BE2C (cell line): Measurements from ENCODE around the gene ZNF827.

Experiments used
- DNase-seq: peaks from one replicate; pipeline ENCODE4 v3.0.0-alpha.2; 2020
- H3K27me3 ChIP-seq: fragments of 250-450 bp; sonication (Bioruptor Pico); 2 replicates; pipeline ENCODE4 v1.5.1; 2020; ENCODE audit warnings: mild to moderate bottlenecking
- H3K36me3 ChIP-seq: fragments of 250-450 bp; sonication (Bioruptor Pico); 2 replicates; pipeline ENCODE4 v1.5.1; 2020; ENCODE audit warnings: mild to moderate bottlenecking
- H3K4me1 ChIP-seq: fragments of 250-450 bp; sonication (Bioruptor Pico); 2 replicates; pipeline ENCODE4 v1.5.1; 2020
- H3K4me3 ChIP-seq: 2 replicates; pipeline ENCODE4 v1.5.1; 2011; ENCODE audit warnings: low read depth, low read length
- H3K9me3 ChIP-seq: fragments of 250-450 bp; sonication (Bioruptor Pico); 2 replicates; pipeline ENCODE4 v1.5.1; 2020
- TF ChIP-seq, protein P1 (sequence below): IDR thresholded peaks from 2 replicates; pipeline ENCODE4 v1.5.1; 2012; ENCODE audit warnings: mild to moderate bottlenecking, low read depth, low read length

Gene ZNF827

DNA sequence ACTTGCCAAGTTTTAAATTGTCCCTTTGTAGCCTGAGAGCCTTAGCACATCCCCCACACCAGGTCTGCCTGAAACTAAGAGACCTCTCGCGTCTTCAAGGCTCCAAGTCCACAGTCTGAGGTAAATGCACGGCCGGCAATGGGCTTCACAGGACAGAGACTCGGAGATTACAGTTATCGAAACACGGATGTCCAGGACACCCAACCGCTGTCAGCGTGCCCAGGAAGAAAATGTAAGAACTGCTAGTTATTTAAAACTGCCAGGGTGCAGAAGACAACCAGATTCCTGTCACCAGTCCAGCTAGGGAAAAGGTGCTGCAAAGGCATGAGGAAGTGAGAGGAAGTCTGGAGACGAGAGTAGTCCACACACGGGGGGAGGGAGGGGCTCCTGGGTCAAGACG, 28.9 kb downstream of the ZNF827 start:
- H3K9me3 ChIP-seq = no peaks in the 10 kb centered on the region
- DNase-seq = no peak
- no peaks in the 10 kb centered on the region; the same call in 1 of the 2 replicates for H3K4me1 ChIP-seq
- TF ChIP-seq, protein P1, sequence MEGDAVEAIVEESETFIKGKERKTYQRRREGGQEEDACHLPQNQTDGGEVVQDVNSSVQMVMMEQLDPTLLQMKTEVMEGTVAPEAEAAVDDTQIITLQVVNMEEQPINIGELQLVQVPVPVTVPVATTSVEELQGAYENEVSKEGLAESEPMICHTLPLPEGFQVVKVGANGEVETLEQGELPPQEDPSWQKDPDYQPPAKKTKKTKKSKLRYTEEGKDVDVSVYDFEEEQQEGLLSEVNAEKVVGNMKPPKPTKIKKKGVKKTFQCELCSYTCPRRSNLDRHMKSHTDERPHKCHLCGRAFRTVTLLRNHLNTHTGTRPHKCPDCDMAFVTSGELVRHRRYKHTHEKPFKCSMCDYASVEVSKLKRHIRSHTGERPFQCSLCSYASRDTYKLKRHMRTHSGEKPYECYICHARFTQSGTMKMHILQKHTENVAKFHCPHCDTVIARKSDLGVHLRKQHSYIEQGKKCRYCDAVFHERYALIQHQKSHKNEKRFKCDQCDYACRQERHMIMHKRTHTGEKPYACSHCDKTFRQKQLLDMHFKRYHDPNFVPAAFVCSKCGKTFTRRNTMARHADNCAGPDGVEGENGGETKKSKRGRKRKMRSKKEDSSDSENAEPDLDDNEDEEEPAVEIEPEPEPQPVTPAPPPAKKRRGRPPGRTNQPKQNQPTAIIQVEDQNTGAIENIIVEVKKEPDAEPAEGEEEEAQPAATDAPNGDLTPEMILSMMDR = no peak
- H3K27me3 ChIP-seq = no peaks in the 10 kb centered on the region
- H3K36me3 ChIP-seq = no peaks in the 10 kb centered on the region
- H3K4me3 ChIP-seq = no peak overlapping the region

DNA sequence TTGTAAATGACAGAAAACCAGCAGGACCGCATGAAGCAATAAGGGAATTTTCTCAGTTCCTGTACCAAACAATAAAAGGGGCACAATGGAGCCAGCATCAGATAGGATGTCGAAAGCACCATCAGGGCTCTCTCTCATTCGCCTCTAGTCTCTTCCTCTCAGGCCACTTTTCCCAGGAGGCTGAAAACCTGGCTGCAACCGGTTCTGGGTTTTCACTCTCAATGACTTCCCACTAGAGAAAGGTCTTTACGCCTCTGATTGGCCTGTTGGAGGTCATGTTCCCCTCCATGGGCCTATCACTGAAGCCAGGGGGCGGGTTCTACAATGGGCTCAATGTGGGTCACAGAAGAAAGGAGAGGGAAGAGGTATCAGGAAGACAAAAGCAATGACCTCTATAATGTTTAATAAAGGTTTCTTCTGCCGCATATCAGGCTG, 29.3 kb downstream of the ZNF827 start:
- H3K4me1 ChIP-seq = no peaks in the 10 kb centered on the region; the same call in 1 of the 2 replicates
- H3K27me3 ChIP-seq = no peaks in the 10 kb centered on the region
- no peaks in the 10 kb centered on the region for H3K9me3 ChIP-seq
- DNase-seq = peak; percentile 62
- no peaks in the 10 kb centered on the region for H3K36me3 ChIP-seq
- no peak overlapping the region for H3K4me3 ChIP-seq
- TF ChIP-seq, protein P1 = no peak

DNA sequence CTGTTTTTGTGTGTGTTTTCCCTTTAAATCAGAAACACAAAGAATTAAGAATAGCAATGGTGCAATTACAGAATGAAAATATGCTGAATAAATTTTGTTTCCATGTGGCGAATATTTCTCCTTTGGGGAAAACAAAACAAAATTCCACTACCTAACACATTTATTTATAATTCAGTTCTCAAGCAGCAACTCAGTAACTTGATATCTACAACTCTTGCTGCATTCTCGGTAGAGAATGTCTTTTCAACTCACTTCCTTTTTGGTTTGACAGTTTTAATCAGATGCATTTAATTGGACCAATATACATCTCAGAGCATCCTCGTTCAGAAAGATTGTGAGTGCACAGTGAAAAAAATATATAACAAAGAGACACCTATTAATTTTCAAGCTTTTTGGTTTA, 30.8 kb downstream of the ZNF827 start:
- Histone ChIP-seq H3K4me3 (no peak overlapping the region), H3K36me3 (0 out of 2 replicates have a peak, but pooled peaks cover 3% of the 10 kb centered on the region), H3K9me3 (no peaks in the 10 kb centered on the region), H3K27me3 (no peaks in the 10 kb centered on the region), H3K4me1 (no peaks in the 10 kb centered on the region; the same call in 1 of the 2 replicates)
- DNase-seq = no peak
- TF ChIP-seq, protein P1 = no peak

DNA sequence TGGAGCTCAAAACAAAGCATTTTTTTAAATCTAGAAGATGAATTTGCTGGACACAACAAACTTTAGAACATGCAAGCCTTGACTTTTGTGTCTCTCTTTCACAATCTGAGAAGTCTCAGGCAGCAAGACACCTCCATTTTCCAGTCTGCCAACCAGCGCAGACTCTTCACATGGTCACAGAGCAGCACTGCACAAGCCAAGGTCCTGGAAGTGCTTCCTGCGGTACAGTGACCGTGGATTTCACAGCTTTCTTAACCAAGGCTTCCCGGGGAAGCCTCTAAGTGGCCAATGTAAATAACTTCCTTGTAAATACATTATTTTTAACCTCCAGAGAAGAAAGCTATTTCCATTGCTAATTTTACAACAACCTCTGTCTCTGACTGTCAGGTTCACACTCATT, 31.2 kb downstream of the ZNF827 start:
- Histone ChIP-seq H3K4me3 (no peak overlapping the region), H3K36me3 (peaks cover 6% of the 10 kb centered on the region), H3K9me3 (no peaks in the 10 kb centered on the region), H3K4me1 (no peaks in the 10 kb centered on the region; the same call in 1 of the 2 replicates), H3K27me3 (no peaks in the 10 kb centered on the region)
- DNase-seq = no peak
- TF ChIP-seq, protein P1 = no peak

DNA sequence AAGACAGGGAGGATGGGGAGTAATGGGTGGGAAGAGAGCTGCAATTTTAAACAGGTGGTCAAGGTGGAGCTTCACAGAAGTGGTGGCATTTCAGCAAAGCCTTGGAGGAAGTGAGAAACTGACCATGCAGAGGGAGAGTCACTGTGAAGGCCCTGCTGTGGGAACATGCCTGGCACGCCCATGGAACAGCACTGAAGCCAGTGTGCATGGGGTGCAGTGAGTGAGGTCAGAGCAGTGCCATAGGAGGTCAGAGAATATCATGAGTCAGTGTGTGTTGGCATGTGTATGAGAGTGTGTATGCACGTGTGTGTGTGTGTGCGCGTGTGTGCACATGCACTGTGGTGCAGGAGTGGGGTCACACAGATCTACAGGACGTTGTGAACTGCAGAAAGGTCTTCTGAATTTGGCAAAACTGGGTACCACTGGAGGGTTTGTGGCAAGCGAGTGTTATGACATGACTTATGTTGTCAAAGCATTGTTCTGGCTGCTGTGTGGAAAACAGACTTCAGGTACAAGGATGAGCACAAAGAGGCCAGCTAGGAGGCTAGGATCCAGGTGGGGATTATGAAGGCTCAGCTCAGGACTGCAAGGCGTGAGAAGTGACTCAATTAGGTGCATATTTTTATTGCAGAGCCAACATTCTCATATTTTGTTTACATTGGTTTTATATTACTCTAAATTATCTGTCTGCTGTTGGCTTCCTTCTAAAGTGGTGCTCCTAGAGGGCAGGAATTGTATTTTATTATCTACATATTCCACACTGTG, 34.0 kb downstream of the ZNF827 start:
- Histone ChIP-seq H3K36me3 (peaks cover 24% of the 10 kb centered on the region), H3K4me3 (no peak overlapping the region), H3K27me3 (no peaks in the 10 kb centered on the region), H3K4me1 (no peaks in the 10 kb centered on the region), H3K9me3 (no peaks in the 10 kb centered on the region)
- TF ChIP-seq, protein P1 = no peak
- DNase-seq = no peak

DNA sequence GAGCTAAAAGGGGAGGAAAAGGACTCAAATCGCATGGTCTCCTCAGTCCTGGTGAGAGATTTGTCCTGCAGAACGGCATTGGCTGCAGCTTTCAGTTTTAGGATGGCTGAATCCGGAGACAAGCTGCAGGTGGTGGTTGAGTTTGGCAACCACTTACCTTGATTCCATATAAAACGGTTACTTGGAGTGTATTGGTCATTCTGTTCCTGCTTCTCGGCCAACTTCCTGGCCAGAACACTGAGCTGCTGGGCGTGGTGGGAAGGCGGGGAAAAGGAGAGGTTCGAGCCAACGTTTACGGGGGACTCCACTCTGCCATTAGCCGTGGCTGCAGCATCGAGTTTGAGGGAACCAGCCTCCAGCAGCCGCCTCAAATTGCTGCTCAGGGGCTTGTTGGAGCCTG, 36.1 kb downstream of the ZNF827 start:
- no peak for DNase-seq
- H3K36me3 ChIP-seq = peaks cover 24% of the 10 kb centered on the region
- TF ChIP-seq, protein P1 = no peak

More for the DNA sequence above, 36.1 kb downstream of the ZNF827 start:
- Histone ChIP-seq H3K27me3 (no peaks in the 10 kb centered on the region), H3K4me1 (no peaks in the 10 kb centered on the region), H3K9me3 (no peaks in the 10 kb centered on the region), H3K4me3 (no peak overlapping the region)
